ENCODE measurements around the gene DDX21.
"Not testable (repeated sequence)": the region's sequence is repeated elsewhere in the genome, so short reads cannot be mapped to it uniquely, and the experiment has no call there.

The DDX21 gene

GRCh38 chr10:68950598-68950997 lies 5.4 kb upstream of the DDX21 start:
- H3K9me3 ChIP-seq (replicated peaks in 1 of 11): no peaks in the 10 kb centered on the region
- no peak overlapping the region for H3K4me3 ChIP-seq
- no peak overlapping the region for H3K9ac ChIP-seq
- H3K4me2 ChIP-seq: no peak overlapping the region
- peaks cover 54 to 78% (median 66%) of the 10 kb centered on the region in 11 experiments for H3K36me3 ChIP-seq
- no peaks in the 10 kb centered on the region for H4K20me1 ChIP-seq
- TF ChIP-seq Cebpa-rat (IDR thresholded peaks at IDR 0.05): no peak
- no peaks in the 10 kb centered on the region for H3K27me3 ChIP-seq
- H3K27ac ChIP-seq: no peak overlapping the region
- peaks cover 6 to 10% (median 8%) of the 10 kb centered on the region in 10 experiments for H3K4me1 ChIP-seq

- peak overlapping the region; percentile 90 to 99 (median 97); a peak in 21 of 22 replicates for H3K27ac ChIP-seq
Measured at GRCh38 chr10:68954904-68955303, 1.1 kb upstream of the DDX21 start.

GRCh38 chr10:68955355-68955831 lies 577 bp upstream of the DDX21 start:
- TF ChIP-seq Cebpa-rat (IDR thresholded peaks at IDR 0.05): no peak
- peaks cover 26 to 42% (median 38%) of the 10 kb centered on the region in 10 experiments for H3K4me1 ChIP-seq
- H3K9me3 ChIP-seq (replicated peaks in 1 of 11): peaks cover 0 to 4% (median 0%) of the 10 kb centered on the region in 11 experiments; a peak in 1 of 22 replicates
- peak overlapping the region; percentile 73 to 99 (median 89) for H3K4me2 ChIP-seq
- H3K9ac ChIP-seq: peak overlapping the region; percentile 89 to 100 (median 97)
- peak overlapping the region; percentile 90 to 99 (median 97) for H3K27ac ChIP-seq
- peaks cover 17 to 64% (median 52%) of the 10 kb centered on the region in 11 experiments for H3K36me3 ChIP-seq
- peak overlapping the region; percentile 81 to 100 (median 96) for H3K4me3 ChIP-seq
- peaks cover 30 to 36% (median 34%) of the 10 kb centered on the region in 11 experiments; a peak in 21 of 22 replicates for H4K20me1 ChIP-seq
- H3K27me3 ChIP-seq: no peaks in the 10 kb centered on the region

More at GRCh38 chr10:68954904-68955303, 1.1 kb upstream of the DDX21 start:
- Histone ChIP-seq H3K4me1 (peaks cover 26 to 37% (median 34%) of the 10 kb centered on the region in 10 experiments), H3K36me3 (peaks cover 15 to 64% (median 52%) of the 10 kb centered on the region in 11 experiments), H3K9ac (peak overlapping the region; percentile 89 to 100 (median 97)), H3K4me2 (peak overlapping the region; percentile 73 to 99 (median 89)), H3K4me3 (peak overlapping the region; percentile 81 to 100 (median 96)), H4K20me1 (peaks cover 27 to 31% (median 29%) of the 10 kb centered on the region in 11 experiments; a peak in 21 of 22 replicates), H3K27me3 (no peaks in the 10 kb centered on the region), H3K9me3 (replicated peaks in 1 of 11) (peaks cover 0 to 4% (median 0%) of the 10 kb centered on the region in 11 experiments; a peak in 1 of 22 replicates)
- no peak for TF ChIP-seq Cebpa-rat (IDR thresholded peaks at IDR 0.05)

- H3K27me3 ChIP-seq: no peaks in the 10 kb centered on the region
- peak overlapping the region; percentile 73 to 99 (median 89) for H3K4me2 ChIP-seq
- TF ChIP-seq Cebpa-rat (IDR thresholded peaks at IDR 0.05): no peak; a peak in 1 of 22 replicates
- peak overlapping the region; percentile 81 to 100 (median 96) for H3K4me3 ChIP-seq
- peaks cover 0 to 4% (median 0%) of the 10 kb centered on the region in 11 experiments; a peak in 1 of 22 replicates for H3K9me3 ChIP-seq (replicated peaks in 1 of 11)
- H3K36me3 ChIP-seq: peaks cover 24 to 65% (median 55%) of the 10 kb centered on the region in 11 experiments
- peaks cover 43 to 55% (median 53%) of the 10 kb centered on the region in 11 experiments; a peak in 21 of 22 replicates for H4K20me1 ChIP-seq
- H3K4me1 ChIP-seq: peaks cover 29 to 50% (median 43%) of the 10 kb centered on the region in 10 experiments
- peak overlapping the region; percentile 89 to 100 (median 97) for H3K9ac ChIP-seq
- H3K27ac ChIP-seq: peak overlapping the region; percentile 90 to 99 (median 97)
Measured at GRCh38 chr10:68957284-68957615, 1.3 kb downstream of the DDX21 start.

GRCh38 chr10:68957654-68958053 lies 1.7 kb downstream of the DDX21 start:
- H3K36me3 ChIP-seq: peaks cover 28 to 67% (median 56%) of the 10 kb centered on the region in 11 experiments

GRCh38 chr10:68959695-68960527 lies 3.9 kb downstream of the DDX21 start:
- TF ChIP-seq Cebpa-rat (IDR thresholded peaks at IDR 0.05): no peak
- peak overlapping the region in 3 of 11 experiments; percentile 17 to 23 (median 21); a peak in 4 of 22 replicates for H3K27ac ChIP-seq
- peaks cover 51 to 79% (median 76%) of the 10 kb centered on the region in 11 experiments for H3K36me3 ChIP-seq
- peaks cover 0 to 4% (median 0%) of the 10 kb centered on the region in 11 experiments; a peak in 1 of 22 replicates for H3K9me3 ChIP-seq (replicated peaks in 1 of 11)
- peaks cover 47 to 81% (median 79%) of the 10 kb centered on the region in 11 experiments; a peak in 21 of 22 replicates for H4K20me1 ChIP-seq
- peak overlapping the region in 10 of 11 experiments; percentile 73 to 99 (median 90); a peak in 12 of 22 replicates for H3K4me2 ChIP-seq
- peaks cover 26 to 43% (median 38%) of the 10 kb centered on the region in 10 experiments for H3K4me1 ChIP-seq
- no peaks in the 10 kb centered on the region for H3K27me3 ChIP-seq
- peak overlapping the region in 1 of 10 experiments; percentile 13; a peak in 1 of 20 replicates for H3K4me3 ChIP-seq
- peak overlapping the region in 5 of 11 experiments; percentile 17 to 44 (median 36); a peak in 6 of 22 replicates for H3K9ac ChIP-seq

More at GRCh38 chr10:68957654-68958053, 1.7 kb downstream of the DDX21 start:
- peak overlapping the region; percentile 90 to 99 (median 97) for H3K27ac ChIP-seq
- TF ChIP-seq Cebpa-rat (IDR thresholded peaks at IDR 0.05): no peak
- peak overlapping the region; percentile 89 to 100 (median 97) for H3K9ac ChIP-seq
- H3K4me1 ChIP-seq: peaks cover 29 to 50% (median 43%) of the 10 kb centered on the region in 10 experiments
- peak overlapping the region; percentile 81 to 100 (median 96) for H3K4me3 ChIP-seq
- H3K9me3 ChIP-seq (replicated peaks in 1 of 11): peaks cover 0 to 4% (median 0%) of the 10 kb centered on the region in 11 experiments; a peak in 1 of 22 replicates
- H4K20me1 ChIP-seq: peaks cover 47 to 59% (median 57%) of the 10 kb centered on the region in 11 experiments; a peak in 21 of 22 replicates
- H3K4me2 ChIP-seq: peak overlapping the region; percentile 73 to 99 (median 89)
- no peaks in the 10 kb centered on the region for H3K27me3 ChIP-seq

- TF ChIP-seq Cebpa-rat (IDR thresholded peaks at IDR 0.05): no peak
- no peaks in the 10 kb centered on the region for H3K9me3 ChIP-seq (replicated peaks in 1 of 11)
- no peak overlapping the region for H3K4me2 ChIP-seq
- H3K36me3 ChIP-seq: peaks cover 83 to 100% (median 99%) of the 10 kb centered on the region in 11 experiments
- no peak overlapping the region for H3K9ac ChIP-seq
- peaks cover 14 to 31% (median 26%) of the 10 kb centered on the region in 10 experiments for H3K4me1 ChIP-seq
- H3K4me3 ChIP-seq: no peak overlapping the region
- H3K27me3 ChIP-seq: no peaks in the 10 kb centered on the region
- no peak overlapping the region for H3K27ac ChIP-seq
- peaks cover 38 to 100% (median 100%) of the 10 kb centered on the region in 11 experiments; a peak in 21 of 22 replicates for H4K20me1 ChIP-seq
Measured at GRCh38 chr10:68963151-68963550, 7.2 kb downstream of the DDX21 start.

- no peak overlapping the region for H3K4me3 ChIP-seq
- no peak overlapping the region for H3K27ac ChIP-seq
- no peak overlapping the region for H3K9ac ChIP-seq
- H3K36me3 ChIP-seq: peaks cover 100% of the 10 kb centered on the region in 11 experiments
- no peaks in the 10 kb centered on the region for H3K27me3 ChIP-seq
- H3K9me3 ChIP-seq (replicated peaks in 1 of 11): no peaks in the 10 kb centered on the region
- H4K20me1 ChIP-seq: peaks cover 0 to 100% (median 98%) of the 10 kb centered on the region in 11 experiments; a peak in 21 of 22 replicates
- no peak for TF ChIP-seq Cebpa-rat (IDR thresholded peaks at IDR 0.05)
- H3K4me1 ChIP-seq: peaks cover 0 to 7% (median 0%) of the 10 kb centered on the region in 10 experiments; a peak in 1 of 20 replicates
- H3K4me2 ChIP-seq: no peak overlapping the region
Measured at GRCh38 chr10:68973975-68974374, 18.0 kb downstream of the DDX21 start.

GRCh38 chr10:68975936-68976473 lies 20.0 kb downstream of the DDX21 start:
- H3K4me1 ChIP-seq; H3K4me2 ChIP-seq; H3K27me3 ChIP-seq; H3K27ac ChIP-seq; H3K9me3 ChIP-seq (replicated peaks in 1 of 11); H3K9ac ChIP-seq; H3K4me3 ChIP-seq: not testable (repeated sequence)
- Histone ChIP-seq H3K36me3 (peaks cover 100% of the 10 kb centered on the region in 11 experiments), H4K20me1 (peaks cover 0 to 100% (median 98%) of the 10 kb centered on the region in 11 experiments; a peak in 21 of 22 replicates)

GRCh38 chr10:68979738-68980137 lies 23.8 kb downstream of the DDX21 start:
- H3K9me3 ChIP-seq (replicated peaks in 1 of 11); H3K27ac ChIP-seq; H3K4me1 ChIP-seq; H3K27me3 ChIP-seq; H3K4me3 ChIP-seq; H3K4me2 ChIP-seq; H3K9ac ChIP-seq: not testable (repeated sequence)
- Histone ChIP-seq H4K20me1 (peaks cover 0 to 100% (median 97%) of the 10 kb centered on the region in 11 experiments; a peak in 20 of 22 replicates), H3K36me3 (peaks cover 99 to 100% (median 100%) of the 10 kb centered on the region in 11 experiments)
